Duodenal mucosa (tissue), 2 donors: ENCODE measurements around the gene FHAD1.

Experiments used
- H3K27ac ChIP-seq: one replicate; pipeline ENCODE4 v1.7.0; 2013; ENCODE audit warnings: low read depth, low read length
- H3K27me3 ChIP-seq, 2 donors: one replicate each; pipeline ENCODE4 v1.7.0; 2013; ENCODE audit warnings: low read length in 2 of 2, control low read depth in 1 of 2; ENCODE audit not compliant: insufficient read depth in 2 of 2, control insufficient read depth in 1 of 2
- H3K36me3 ChIP-seq, 2 donors: one replicate each; pipeline ENCODE4 v1.7.0; 2013; ENCODE audit warnings: low read length in 2 of 2, control low read depth in 1 of 2; ENCODE audit not compliant: insufficient read depth in 2 of 2, control insufficient read depth in 1 of 2
- H3K4me1 ChIP-seq, 2 donors: one replicate each; pipeline ENCODE4 v1.7.0; 2013; ENCODE audit warnings: low read length in 2 of 2, control low read depth in 1 of 2; ENCODE audit not compliant: insufficient read depth in 2 of 2, control insufficient read depth in 1 of 2
- H3K4me3 ChIP-seq, 2 donors: one replicate each; pipeline ENCODE4 v1.7.0; 2013; ENCODE audit warnings: low read length in 2 of 2, low read depth in 1 of 2
- H3K9ac ChIP-seq, 2 donors: one replicate each; pipeline ENCODE4 v1.7.0; 2013; ENCODE audit warnings: low read length in 2 of 2, low read depth in 1 of 2
- H3K9me3 ChIP-seq, 2 donors: one replicate each; pipeline ENCODE4 v1.7.0; 2013; ENCODE audit warnings: low read length in 2 of 2, control low read depth in 1 of 2; ENCODE audit not compliant: control insufficient read depth in 1 of 2

Gene FHAD1

GRCh38 chr1:15275921-15276683, 29.1 kb downstream of the FHAD1 start:
- Histone ChIP-seq H3K9me3 (no peaks in the 10 kb centered on the region), H3K27me3 (no peaks in the 10 kb centered on the region), H3K4me1 (peaks cover 6 to 11% of the 10 kb centered on the region in 2 donors), H3K9ac (no peak overlapping the region), H3K36me3 (no peaks in the 10 kb centered on the region), H3K4me3 (no peak overlapping the region), H3K27ac (no peak overlapping the region)

GRCh38 chr1:15276691-15277446, 29.8 kb downstream of the FHAD1 start:
- Histone ChIP-seq H3K9ac (no peak overlapping the region), H3K9me3 (no peaks in the 10 kb centered on the region)

GRCh38 chr1:15277447-15277838, 30.4 kb downstream of the FHAD1 start:
- Histone ChIP-seq H3K27ac (no peak overlapping the region), H3K9me3 (no peaks in the 10 kb centered on the region), H3K4me3 (no peak overlapping the region), H3K4me1 (peaks cover 4 to 7% of the 10 kb centered on the region in 2 donors), H3K36me3 (no peaks in the 10 kb centered on the region), H3K9ac (no peak overlapping the region), H3K27me3 (no peaks in the 10 kb centered on the region)

More at GRCh38 chr1:15276691-15277446, 29.8 kb downstream of the FHAD1 start:
- Histone ChIP-seq H3K27ac (no peak overlapping the region), H3K36me3 (no peaks in the 10 kb centered on the region), H3K4me1 (peaks cover 6 to 11% of the 10 kb centered on the region in 2 donors), H3K4me3 (no peak overlapping the region), H3K27me3 (no peaks in the 10 kb centered on the region)

- H3K36me3 ChIP-seq = no peaks in the 10 kb centered on the region
Measured at GRCh38 chr1:15277933-15278332, 30.9 kb downstream of the FHAD1 start.

GRCh38 chr1:15279576-15280230, 32.7 kb downstream of the FHAD1 start:
- no peaks in the 10 kb centered on the region for H3K36me3 ChIP-seq
- no peak overlapping the region for H3K4me3 ChIP-seq
- no peaks in the 10 kb centered on the region for H3K27me3 ChIP-seq
- no peak overlapping the region for H3K27ac ChIP-seq
- peaks cover 3 to 8% of the 10 kb centered on the region in 2 donors for H3K4me1 ChIP-seq
- no peak overlapping the region for H3K9ac ChIP-seq
- no peaks in the 10 kb centered on the region for H3K9me3 ChIP-seq

More at GRCh38 chr1:15277933-15278332, 30.9 kb downstream of the FHAD1 start:
- H3K9me3 ChIP-seq = no peaks in the 10 kb centered on the region
- no peak overlapping the region for H3K9ac ChIP-seq
- H3K4me3 ChIP-seq = no peak overlapping the region
- H3K4me1 ChIP-seq = peaks cover 0 to 3% of the 10 kb centered on the region in 2 donors
- H3K27me3 ChIP-seq = no peaks in the 10 kb centered on the region
- H3K27ac ChIP-seq = no peak overlapping the region

GRCh38 chr1:15280416-15280815, 33.4 kb downstream of the FHAD1 start:
- H3K27me3 ChIP-seq = no peaks in the 10 kb centered on the region
- H3K9me3 ChIP-seq = no peaks in the 10 kb centered on the region
- no peak overlapping the region for H3K9ac ChIP-seq
- H3K4me1 ChIP-seq = peaks cover 3 to 13% of the 10 kb centered on the region in 2 donors
- no peaks in the 10 kb centered on the region for H3K36me3 ChIP-seq
- H3K4me3 ChIP-seq = no peak overlapping the region
- H3K27ac ChIP-seq = no peak overlapping the region

- Histone ChIP-seq H3K4me3 (no peak overlapping the region), H3K27me3 (no peaks in the 10 kb centered on the region), H3K36me3 (no peaks in the 10 kb centered on the region), H3K9me3 (no peaks in the 10 kb centered on the region), H3K9ac (no peak overlapping the region), H3K27ac (no peak overlapping the region), H3K4me1 (peaks cover 9 to 13% of the 10 kb centered on the region in 2 donors)
Measured at GRCh38 chr1:15282038-15282437, 35.0 kb downstream of the FHAD1 start.

GRCh38 chr1:15282810-15283474, 35.9 kb downstream of the FHAD1 start:
- Histone ChIP-seq H3K36me3 (no peaks in the 10 kb centered on the region), H3K27me3 (no peaks in the 10 kb centered on the region), H3K9me3 (no peaks in the 10 kb centered on the region), H3K9ac (no peak overlapping the region), H3K4me1 (peaks cover 9 to 13% of the 10 kb centered on the region in 2 donors), H3K4me3 (no peak overlapping the region), H3K27ac (no peak overlapping the region)

GRCh38 chr1:15283526-15283925, 36.5 kb downstream of the FHAD1 start:
- Histone ChIP-seq H3K9ac (no peak overlapping the region), H3K9me3 (no peaks in the 10 kb centered on the region), H3K36me3 (no peaks in the 10 kb centered on the region), H3K27me3 (no peaks in the 10 kb centered on the region), H3K27ac (no peak overlapping the region), H3K4me3 (no peak overlapping the region), H3K4me1 (peaks cover 9 to 13% of the 10 kb centered on the region in 2 donors)
